GM21786 (cell line): ENCODE data around the gene PDE6G.
"Not testable (repeated sequence)": the region's sequence is repeated elsewhere in the genome, so short reads cannot be mapped to it uniquely, and the experiment has no call there.

Experiments used
- ATAC-seq: cut with Tn5 transposase; IDR thresholded peaks from one replicate; pipeline ENCODE4 v1.9.1; 2021; ENCODE audit not compliant: unreplicated experiment

Gene PDE6G

DNA sequence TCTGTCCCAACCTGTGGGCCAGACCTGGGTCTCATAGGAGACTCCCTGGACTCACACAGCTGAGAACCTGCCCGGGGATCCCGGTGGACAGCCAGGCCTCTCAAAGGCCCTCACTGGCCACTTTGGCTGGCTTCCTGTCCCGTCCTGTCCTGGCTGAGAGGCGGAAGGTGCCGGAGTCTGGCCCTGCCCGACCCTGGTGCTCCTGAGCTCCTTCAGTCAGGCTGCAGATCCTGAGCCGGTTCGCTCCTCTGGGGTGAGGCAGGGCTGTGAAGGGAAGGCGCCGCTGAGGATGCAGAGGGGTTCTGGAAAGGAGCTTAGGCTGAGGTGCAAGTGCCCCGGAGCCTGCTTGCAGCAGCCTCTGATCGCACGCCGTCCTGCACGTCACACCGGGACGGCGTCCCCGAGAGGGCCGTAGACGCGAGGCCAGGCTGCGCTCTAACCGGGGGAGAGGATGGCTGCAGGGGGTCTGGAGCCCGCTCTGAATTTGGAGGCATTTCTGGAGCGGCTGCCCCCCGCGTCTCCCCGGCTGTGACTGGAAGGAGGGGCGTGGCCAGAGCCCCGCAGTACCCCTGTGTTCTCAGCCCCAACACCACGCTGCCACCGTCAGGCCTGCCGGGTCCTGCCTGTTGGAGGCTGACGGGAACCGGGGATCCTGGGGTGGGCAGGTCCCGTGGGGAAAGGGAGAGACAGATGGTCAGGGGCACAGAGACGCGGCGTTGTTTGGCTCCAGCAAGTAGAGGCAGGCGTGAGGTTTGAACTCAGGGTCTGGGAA lies 31.6 kb upstream of the PDE6G start:
- ATAC-seq = no peak

DNA sequence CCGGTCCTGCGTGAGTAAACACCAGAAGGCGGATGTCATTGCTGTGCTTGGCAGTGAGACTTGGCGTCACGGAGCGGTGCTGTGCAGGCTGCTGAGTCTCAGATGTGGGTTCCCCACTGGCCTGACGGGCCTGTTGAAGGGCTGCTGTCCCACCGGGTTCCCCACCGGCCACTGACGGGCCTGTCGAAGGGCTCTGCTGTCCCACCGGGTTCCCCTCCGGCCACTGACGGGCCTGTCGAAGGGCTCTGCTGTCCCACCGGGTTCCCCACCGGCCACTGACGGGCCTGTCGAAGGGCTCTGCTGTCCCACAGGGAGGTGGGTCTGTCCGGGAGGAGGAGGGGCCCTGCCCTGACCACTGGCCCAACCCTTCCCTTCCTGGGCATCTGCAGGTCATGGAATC lies 30.3 kb upstream of the PDE6G start:
- ATAC-seq = no peak

DNA sequence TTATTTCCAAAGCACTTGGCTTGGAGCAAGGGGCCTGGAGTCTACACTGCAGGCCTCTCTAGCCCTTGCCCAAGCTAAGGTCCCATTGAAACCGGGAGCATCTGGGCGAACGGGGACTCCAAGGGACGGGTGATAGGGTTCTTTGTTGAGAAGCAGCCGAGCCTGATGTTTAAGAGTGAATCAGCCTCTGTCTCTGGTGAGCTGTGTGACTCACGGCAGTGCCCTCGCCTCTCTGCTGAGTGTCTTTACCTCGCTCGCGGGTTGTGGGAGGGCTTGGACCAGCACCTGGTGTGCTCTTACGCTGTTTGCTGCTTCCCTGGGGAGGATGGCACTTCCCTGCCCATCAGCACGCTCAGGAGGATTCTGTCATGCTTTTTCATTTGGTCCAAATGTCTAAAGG lies 28.8 kb upstream of the PDE6G start:
- no peak for ATAC-seq

DNA sequence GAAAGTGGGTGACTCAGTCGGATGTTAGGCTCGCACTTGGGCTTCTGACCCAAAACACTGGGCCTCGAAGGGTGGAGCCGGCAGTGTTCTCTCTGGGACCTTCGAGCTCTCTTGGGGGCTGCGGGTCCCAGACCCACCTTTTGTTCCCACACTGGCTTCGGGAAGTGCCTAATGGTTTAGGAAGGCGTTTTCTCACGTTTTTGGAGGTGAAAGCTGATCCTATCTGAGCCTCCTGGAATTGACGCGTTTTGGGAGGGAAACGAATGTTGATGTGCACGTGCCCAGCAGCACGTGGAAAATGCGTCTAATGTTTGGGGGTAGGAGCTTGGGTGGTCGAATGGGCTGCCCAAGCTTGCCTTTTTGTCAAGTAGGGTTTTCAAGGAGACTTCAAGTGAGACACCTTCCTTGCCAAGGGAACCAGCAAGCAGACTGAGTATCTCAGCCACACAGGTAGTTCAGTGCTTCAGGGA lies 28.1 kb upstream of the PDE6G start:
- no peak for ATAC-seq

DNA sequence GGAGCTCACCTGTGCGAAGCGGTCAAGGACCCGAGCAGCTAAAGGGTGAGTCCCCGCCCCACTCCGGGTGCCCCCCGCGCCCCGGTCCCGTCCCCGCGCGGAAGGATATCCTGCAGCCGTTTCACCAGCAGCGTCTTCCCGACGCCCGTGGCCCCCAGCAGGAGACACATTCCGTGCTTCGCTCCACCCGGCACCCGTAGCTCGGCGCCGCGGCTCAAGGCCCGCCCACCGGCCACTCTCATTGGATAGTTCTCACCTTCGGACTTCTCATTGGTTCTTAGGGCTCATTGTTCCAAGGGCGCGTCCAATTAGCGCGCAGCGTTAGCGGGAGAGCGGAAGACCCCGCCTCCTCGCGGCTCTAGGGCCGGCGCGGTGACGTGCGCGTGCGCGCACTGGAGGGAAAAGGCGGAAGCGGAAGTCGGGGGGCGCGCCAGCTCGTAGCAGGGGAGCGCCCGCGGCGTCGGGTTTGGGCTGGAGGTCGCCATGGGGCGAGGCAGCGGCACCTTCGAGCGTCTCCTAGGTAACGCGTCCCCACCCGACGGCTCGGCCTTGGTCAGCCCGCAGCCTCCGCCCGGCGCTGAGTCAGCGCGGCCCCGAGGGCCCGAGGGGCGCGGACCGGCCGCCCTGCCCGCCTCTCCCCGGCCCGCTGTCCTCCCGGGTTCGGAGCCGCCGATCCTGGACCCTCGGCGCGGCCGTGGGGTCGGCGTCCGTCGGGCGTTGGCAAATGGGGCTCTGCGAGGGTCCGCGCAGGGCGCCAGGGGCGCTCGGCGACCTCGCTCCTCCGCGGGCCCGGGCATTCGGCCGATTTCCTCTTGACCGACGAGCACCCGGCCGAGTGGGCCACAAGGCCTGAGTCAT lies 27.5 kb upstream of the PDE6G start, which contains the start of the genes ARL16 and HGS:
Gene ARL16, minus strand, starts transcription at position 214 of the 858 bp plus-strand sequence. Its CDS starts 44 bp downstream, at position 170.
Gene HGS, plus strand, starts transcription at position 428 of the 858 bp plus-strand sequence. Its CDS starts 56 bp downstream, at position 484.
- peak; percentile 94 for ATAC-seq

DNA sequence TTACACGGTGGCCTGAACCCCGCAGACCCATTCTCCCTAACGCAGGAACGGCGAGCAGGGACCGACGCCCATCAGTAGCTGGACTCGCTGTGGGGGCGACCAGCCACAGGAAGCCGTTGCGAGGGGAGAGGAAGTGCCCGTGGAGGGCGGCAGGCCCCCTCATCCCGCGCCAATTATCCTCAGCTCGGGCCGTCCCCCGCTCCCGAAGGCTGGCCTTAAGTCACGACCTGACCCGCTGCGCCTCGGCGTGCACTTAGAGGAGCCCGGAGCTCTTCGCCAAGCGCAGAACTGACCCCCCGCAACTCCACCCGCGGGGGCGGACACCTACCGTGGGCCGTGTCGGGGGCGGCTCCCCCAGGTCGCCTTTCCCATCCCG lies 26.9 kb upstream of the PDE6G start:
- no peak for ATAC-seq

DNA sequence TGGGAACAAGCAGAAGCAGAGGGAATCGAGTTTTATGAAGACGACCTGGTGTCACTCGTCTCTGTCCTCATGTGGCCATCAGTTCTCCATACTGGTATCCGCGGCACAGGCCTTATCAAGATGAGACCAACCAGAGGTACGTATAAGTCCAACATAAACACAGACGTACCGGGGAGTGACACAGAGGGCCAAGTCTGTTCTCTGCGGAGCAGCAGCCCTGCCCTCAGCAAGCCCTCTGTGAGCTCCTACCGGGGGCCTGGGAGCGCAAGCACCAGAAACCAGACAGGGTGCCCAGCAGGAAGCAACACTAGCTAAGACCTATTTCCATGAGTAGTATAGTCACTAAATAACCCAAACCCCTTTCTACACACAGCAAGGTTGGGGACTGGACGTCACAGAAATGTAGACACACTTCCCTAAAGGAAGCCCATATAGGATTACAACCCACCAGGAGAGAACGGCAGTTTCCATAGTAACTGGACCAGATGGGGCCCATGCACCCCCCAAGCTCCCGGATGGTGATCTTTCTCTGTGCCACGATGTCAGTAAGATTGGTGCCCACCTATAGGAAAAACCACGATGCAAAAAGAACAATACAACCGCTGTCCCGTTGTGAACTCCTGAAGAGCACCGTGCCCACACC lies 26.3 kb upstream of the PDE6G start:
- no peak for ATAC-seq

DNA sequence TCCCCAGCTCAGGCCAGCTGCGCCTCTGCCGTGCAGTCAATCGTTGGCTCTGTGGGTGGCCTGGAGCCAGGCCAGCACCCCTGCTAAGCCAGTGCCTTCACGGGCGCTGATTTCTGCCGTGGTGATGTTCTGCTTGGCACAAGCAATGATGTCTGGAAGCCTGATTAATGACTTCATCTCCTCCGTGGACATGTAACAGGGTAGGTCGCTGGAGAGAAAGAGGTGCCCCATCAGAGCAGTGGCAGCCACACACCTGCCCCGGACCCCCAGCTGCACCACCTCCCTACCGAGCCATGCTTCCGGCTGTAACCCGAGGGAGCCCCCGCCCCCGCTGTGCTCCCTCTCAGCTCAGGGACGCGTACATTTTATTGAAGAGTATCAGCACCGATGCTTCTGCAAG lies 25.3 kb upstream of the PDE6G start:
- ATAC-seq = no peak

DNA sequence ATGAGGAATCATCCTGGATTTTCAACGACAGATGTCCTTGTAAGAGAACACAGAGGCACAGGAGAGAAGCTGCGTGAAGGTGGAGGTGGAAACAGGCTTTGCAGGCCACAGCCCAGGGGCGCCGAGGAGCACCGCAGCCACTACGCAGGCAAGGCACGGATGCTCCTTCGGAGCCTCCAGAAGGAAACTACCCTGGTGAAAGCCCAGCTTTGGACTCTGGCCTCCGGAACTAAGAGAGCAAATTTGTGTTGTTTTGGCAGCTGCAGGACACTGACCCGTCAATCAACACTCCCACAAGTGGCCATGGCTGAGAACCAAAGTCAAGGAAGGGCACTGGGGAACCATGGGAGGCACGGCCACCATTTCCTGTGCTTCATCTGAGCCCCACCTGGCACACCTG lies 23.8 kb upstream of the PDE6G start:
- no peak for ATAC-seq

DNA sequence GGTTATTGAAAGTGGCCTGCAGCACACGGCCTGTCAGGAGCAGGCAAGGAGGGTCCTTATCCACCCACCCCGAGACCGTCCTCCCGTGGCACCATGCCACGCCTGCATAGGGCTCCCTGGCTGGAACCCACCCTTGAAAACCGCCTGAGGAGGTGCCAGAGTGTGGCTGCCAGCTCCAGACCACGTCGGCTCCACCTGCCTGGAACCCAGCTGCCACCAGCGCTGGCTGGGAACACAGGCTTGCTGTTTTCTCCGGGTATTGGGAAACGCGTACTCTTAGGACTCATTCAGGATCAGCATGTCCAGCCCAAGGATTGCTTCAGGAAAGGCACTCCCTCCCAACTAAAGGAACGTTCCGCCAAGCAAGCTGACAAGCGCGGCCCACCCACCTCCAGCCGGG lies 20.6 kb upstream of the PDE6G start:
- ATAC-seq = no peak

DNA sequence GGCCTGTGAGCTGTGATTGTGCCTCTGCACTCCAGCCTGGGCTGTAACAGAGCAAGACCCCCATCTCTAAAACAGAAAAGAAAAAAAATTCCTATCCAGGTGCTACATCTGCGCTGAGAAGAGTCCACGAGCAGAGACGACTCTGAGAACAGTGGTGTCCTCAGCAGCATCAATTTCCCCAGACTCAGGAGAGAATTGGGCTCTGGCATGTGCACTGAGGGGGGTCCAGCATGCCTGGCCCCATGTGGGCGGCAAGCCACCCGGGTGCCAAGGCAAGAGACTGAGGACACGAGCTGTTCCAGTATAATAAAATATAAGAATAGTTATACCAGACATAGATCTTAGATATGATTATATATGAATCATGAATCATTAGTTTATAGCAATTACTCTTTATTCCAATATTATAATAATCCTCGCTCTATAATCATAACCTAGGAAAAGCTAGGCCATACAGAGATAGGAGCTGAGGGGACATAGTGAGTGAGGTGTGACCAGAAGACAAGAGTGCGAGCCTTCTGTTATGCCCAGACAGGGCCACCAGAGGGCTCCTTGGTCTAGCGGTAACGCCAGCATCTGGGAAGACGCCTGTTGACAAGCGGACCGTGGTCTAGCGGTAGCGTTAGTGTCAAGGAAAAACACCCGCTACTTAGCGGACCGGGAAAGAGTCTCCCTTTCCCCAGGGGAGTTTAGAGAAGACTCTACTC lies 19.3 kb upstream of the PDE6G start:
- not testable (repeated sequence) for ATAC-seq

DNA sequence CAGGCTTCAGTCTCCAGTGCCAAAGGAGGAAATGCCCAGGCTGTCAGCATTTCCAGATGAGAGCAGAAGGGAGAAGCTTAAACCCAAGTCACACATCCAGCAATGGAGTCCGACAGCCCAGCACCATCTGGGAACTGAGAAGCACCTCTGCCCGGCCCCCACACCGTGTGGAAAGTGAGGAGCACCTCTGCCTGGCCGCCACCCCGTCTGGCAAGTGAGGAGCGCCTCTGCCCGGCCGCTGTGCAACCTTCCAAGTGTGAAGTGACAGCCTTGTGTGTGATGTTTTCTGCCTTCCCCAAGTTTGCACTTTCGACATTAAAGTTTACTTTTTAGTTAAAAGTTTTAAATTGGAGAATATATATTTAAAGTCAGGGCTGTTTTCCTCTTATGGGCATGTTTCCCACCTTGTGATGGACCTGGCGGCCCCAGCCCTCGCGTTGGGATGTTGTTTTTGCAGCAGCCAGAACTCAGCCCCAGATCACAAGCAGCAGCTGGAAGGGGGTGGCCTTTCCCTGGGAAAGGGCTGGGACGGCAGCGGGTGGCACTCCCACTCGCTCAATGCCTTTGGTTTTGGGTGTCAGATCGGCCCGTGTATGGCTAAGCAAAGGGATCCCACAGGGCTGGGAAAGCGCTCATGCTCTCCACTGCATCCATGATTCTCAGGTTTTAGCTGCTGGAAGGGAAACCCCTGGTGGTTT lies 17.4 kb upstream of the PDE6G start:
- no peak for ATAC-seq

DNA sequence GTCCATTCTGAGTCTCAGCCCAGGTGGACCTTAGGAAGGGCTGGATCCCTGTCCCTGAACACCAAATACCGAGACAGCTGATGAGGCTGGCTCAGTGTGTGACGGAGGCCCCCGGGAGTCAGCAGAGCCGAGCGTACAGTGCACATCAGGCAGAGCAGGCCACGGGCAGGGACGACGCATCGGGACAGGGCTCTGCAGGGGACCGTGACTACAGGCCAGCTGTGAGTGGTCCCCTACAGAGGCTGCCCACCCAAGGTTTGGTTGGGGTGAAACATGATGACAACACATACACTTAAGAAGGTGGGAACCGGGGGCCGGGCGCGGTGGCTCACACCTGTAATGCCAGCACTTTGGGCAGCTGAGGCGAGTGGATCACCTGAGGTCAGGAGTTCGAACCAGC lies 16.6 kb upstream of the PDE6G start:
- no peak for ATAC-seq

DNA sequence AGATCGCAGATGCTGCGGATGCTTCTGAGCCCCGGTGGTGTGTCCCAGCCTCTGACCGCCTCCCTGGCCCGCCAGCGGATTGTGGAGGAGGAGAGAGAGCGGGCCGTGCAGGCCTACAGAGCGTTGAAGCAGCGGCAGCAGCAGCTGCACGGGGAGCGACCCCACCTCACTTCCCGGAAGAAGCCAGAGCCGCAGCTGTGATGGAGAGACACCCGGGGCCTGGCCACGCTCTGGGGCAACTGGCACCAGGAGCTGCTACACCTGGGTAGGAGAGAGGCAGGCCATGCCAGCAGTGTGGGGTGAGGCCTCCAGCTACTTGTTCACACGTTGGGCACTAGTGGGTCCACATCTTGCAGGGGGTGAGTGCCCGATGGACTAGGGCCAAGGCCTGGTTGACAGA lies 16.2 kb upstream of the PDE6G start:
- ATAC-seq = no peak

DNA sequence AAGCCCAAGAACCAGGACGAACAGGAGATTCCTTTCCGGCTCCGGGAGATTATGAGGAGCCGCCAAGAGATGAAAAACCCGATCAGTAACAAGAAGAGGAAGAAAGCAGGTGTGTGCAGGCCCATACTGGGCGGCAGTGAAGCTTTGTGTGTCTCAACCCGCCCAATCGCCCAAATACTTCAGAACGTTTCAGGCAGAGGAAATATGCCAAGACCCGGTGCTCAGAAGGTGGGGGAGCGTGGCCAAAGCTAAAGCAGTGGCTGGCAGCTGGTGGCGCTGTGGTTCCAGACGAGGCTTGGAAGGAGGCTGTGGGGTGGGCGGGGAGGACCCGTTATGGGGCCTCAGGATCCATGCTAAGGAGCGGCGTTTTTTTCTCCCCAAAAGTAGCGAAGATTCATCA lies 11.4 kb upstream of the PDE6G start:
- ATAC-seq = no peak

DNA sequence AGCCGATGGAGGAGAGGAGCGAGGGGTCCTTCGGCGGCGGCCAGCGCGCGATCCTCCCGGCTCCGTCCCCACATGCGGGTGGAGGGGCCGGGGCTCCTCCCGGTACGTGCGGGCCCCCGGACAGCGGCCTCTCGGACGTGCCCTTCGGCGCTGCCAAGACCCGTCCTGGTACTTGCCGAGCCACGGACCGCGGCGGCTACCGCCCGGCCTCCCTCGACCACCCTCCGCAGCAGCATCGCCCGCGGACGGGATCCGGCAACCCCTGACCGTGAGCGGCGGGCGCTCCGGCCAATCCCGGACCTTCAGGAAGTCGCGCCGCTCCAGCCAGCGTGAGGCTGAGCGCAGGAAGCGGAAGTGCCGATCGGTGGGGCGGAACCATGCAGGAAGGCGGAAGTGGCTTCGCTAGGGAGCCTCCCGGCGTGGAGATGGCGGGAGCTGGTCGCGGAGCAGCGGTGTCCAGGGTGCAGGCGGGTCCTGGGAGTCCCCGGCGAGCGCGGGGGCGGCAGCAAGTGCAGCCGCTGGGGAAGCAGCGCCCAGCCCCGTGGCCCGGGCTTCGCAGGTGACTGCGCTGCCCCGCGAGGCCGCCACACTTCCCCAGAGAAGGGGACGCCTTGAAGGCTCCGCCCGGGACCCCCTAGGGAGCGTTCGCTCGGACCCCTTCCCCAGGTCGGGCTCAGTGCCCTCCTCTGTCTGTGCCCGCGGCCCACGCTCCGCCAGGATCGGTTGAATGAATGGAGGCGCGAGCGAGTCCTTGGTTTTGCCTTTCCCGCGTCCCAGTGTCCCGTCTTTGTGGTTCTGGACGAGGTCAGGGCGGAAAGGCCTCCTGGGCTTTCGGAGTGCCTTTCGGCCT lies 10.2 kb upstream of the PDE6G start, which contains the start of the genes CCDC137 and OXLD1:
Gene CCDC137, plus strand, starts transcription at position 396 of the 850 bp plus-strand sequence. Its CDS starts 30 bp downstream, at position 426.
Gene OXLD1, minus strand, starts transcription at position 264 of the 850 bp plus-strand sequence. Its CDS starts 28 bp downstream, at position 236.
- peak; percentile 87 for ATAC-seq

DNA sequence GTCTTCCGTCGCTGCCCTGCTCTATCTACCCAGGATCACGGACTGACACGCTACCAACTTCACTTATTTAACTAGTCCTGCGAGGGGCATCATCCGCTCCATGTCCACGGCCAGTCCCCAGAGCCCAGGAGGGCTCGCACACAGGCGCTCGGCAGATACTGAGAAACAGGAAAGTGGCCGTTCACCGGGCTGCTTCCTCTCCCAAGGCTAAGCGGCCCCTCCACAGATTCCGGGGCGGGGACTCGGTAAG lies 9.7 kb upstream of the PDE6G start:
- peak; percentile 4 for ATAC-seq

DNA sequence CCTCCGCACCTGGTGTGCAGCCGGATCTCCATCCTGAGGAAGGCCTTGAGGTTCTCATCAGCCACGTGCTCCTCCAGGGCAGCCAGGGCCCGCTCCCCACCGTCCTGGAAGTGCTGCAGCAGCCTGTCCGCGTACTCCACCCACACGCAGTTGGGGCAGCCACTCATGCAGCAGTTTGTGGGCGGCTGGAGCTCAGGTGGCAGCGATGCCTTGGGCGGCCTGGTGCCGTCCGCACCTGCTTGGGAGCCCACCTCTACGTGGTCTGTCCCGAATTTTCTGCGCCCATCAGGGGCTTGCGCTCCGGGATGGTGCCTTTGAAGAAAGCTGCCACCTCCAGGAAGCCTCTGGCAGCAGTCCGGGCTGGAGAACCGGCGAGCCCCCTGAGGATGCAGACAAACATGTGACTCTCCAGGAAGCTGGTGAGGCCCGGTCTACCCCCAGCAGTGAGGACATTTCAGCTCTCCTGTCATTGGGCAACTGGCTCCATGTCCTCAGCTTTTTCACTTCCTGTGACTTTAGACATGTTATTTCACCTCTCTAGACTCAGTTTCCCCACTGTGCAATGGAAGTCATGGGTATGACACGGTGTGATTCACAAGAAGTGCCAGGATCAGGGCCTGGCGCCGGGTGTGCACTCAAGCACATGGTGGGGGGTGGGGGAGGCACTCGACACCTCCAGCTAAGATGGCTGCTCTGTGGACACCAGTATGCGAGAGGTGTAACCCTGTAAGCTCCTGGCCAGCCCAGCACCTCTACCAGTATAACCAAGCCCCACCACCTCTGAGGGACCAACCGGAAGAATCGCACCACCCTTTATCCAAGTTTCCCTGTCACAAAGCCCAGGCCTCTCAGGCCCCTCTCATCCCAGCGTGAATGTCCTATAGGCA lies 9.1 kb upstream of the PDE6G start:
- no peak for ATAC-seq
